ENCODE measurements around the gene SLC44A5. TPM values are rescaled to one million over a fixed set of nuclear protein-coding genes. Genes with fewer than 3 reads are reported as not detected.
"Not testable (repeated sequence)": the region's sequence is repeated elsewhere in the genome, so short reads cannot be mapped to it uniquely, and the experiment has no call there.

SLC44A5 gene
- total and polyA plus RNA-seq, 2 donors: 0.05 to 1.5 TPM

GRCh38 chr1:75426688-75427087, 184.2 kb downstream of the SLC44A5 start:
- 90% methylated on average over 10 of the region's 10 CpGs for WGBS
- no peak overlapping the region for H3K4me3 ChIP-seq (ENCODE audit: low read length in 2 of 2)
- no peaks in the 10 kb centered on the region for H3K36me3 ChIP-seq (ENCODE audit: control insufficient read depth in 2 of 2, insufficient read depth in 2 of 2, low read length in 1 of 2)
- H3K27ac ChIP-seq (ENCODE audit: low read depth in 1 of 2, low read length in 1 of 2): no peak overlapping the region
- no peaks in the 10 kb centered on the region for H3K27me3 ChIP-seq (ENCODE audit: control insufficient read depth in 2 of 2, insufficient read depth in 1 of 2, low read length in 1 of 2)
- DNase-seq (ENCODE audit: low read depth in 6 of 9, low spot score in 9 of 9): no peak
- no peaks in the 10 kb centered on the region for H3K4me1 ChIP-seq (ENCODE audit: control insufficient read depth in 2 of 2, insufficient read depth in 2 of 2, low read length in 2 of 2)
- no peaks in the 10 kb centered on the region for H3K9me3 ChIP-seq (ENCODE audit: control insufficient read depth in 2 of 2, insufficient read depth in 1 of 2, low read length in 1 of 2)

DNA sequence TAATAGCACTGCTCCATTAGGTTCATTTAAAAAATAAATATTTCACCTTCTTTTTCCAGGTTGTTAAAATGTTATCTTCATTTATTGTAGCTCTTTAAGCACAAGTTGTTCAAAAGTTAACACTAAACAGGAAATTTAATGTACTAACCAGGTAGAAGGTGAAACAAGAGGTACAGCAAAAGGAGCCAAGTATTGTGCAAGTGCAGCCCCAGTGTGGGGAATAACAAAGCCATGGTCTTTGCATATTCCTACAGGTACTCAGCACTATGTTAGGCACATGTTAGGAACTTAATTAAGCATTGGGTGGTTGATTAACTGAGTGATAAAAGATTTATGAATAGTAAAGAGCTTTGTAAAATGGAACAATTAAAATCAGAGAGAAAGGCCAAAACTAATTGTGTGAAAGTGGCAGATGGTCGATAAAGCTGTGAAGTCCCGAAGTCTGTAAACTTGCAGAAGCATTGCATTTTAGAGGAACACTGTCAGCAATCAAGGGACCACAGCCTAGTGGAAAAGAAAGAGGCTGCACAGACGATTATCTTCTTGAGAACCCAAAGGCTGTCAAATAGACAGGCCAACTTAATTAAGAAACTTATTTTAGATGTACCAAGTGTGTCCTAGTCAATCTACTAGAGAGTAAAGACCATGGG, 185.8 kb downstream of the SLC44A5 start:
- Histone ChIP-seq H3K27ac (ENCODE audit: low read depth in 1 of 2, low read length in 1 of 2) (no peak overlapping the region), H3K4me1 (ENCODE audit: control insufficient read depth in 2 of 2, insufficient read depth in 2 of 2, low read length in 2 of 2) (no peaks in the 10 kb centered on the region), H3K36me3 (ENCODE audit: control insufficient read depth in 2 of 2, insufficient read depth in 2 of 2, low read length in 1 of 2) (no peaks in the 10 kb centered on the region), H3K27me3 (ENCODE audit: control insufficient read depth in 2 of 2, insufficient read depth in 1 of 2, low read length in 1 of 2) (no peaks in the 10 kb centered on the region), H3K4me3 (ENCODE audit: low read length in 2 of 2) (no peak overlapping the region), H3K9me3 (ENCODE audit: control insufficient read depth in 2 of 2, insufficient read depth in 1 of 2, low read length in 1 of 2) (no peaks in the 10 kb centered on the region)
- 92% methylated on average over 3 of the region's 3 CpGs for WGBS
- no peak for DNase-seq (ENCODE audit: low read depth in 6 of 9, low spot score in 9 of 9)

GRCh38 chr1:75423616-75424015, 187.3 kb downstream of the SLC44A5 start:
- no peak for DNase-seq (ENCODE audit: low read depth in 6 of 9, low spot score in 9 of 9)
- Histone ChIP-seq H3K27me3 (ENCODE audit: control insufficient read depth in 2 of 2, insufficient read depth in 1 of 2, low read length in 1 of 2) (no peaks in the 10 kb centered on the region), H3K4me1 (ENCODE audit: control insufficient read depth in 2 of 2, insufficient read depth in 2 of 2, low read length in 2 of 2) (no peaks in the 10 kb centered on the region), H3K27ac (ENCODE audit: low read depth in 1 of 2, low read length in 1 of 2) (no peak overlapping the region), H3K4me3 (ENCODE audit: low read length in 2 of 2) (no peak overlapping the region), H3K36me3 (ENCODE audit: control insufficient read depth in 2 of 2, insufficient read depth in 2 of 2, low read length in 1 of 2) (no peaks in the 10 kb centered on the region), H3K9me3 (ENCODE audit: control insufficient read depth in 2 of 2, insufficient read depth in 1 of 2, low read length in 1 of 2) (no peaks in the 10 kb centered on the region)
- WGBS: 75% methylated on average over 5 of the region's 5 CpGs

GRCh38 chr1:75423136-75423535, 187.8 kb downstream of the SLC44A5 start:
- DNase-seq (ENCODE audit: low read depth in 6 of 9, low spot score in 9 of 9): no peak
- Histone ChIP-seq H3K4me1 (ENCODE audit: control insufficient read depth in 2 of 2, insufficient read depth in 2 of 2, low read length in 2 of 2) (no peaks in the 10 kb centered on the region), H3K36me3 (ENCODE audit: control insufficient read depth in 2 of 2, insufficient read depth in 2 of 2, low read length in 1 of 2) (no peaks in the 10 kb centered on the region), H3K9me3 (ENCODE audit: control insufficient read depth in 2 of 2, insufficient read depth in 1 of 2, low read length in 1 of 2) (no peaks in the 10 kb centered on the region), H3K4me3 (ENCODE audit: low read length in 2 of 2) (no peak overlapping the region), H3K27ac (ENCODE audit: low read depth in 1 of 2, low read length in 1 of 2) (no peak overlapping the region), H3K27me3 (ENCODE audit: control insufficient read depth in 2 of 2, insufficient read depth in 1 of 2, low read length in 1 of 2) (no peaks in the 10 kb centered on the region)
- 67% methylated on average over 4 of the region's 4 CpGs for WGBS

DNA sequence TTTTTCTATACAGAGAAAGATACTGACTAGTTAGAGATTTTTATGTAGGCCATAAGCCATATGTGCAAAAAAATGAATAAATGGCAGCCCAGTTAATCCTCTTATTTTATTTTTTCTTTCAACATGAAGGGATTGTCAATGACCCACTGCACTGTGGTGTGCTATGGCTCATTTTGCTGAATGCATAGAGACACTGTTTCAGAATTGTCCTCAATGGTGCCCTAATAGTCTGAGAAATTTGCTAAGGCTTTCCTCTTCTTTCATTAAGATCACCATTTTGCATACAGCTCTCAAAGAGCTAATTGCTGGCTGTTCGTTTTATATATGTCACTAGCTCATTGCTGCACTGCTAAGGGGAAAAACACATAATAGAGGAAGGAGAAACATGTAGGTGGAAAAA, 189.5 kb downstream of the SLC44A5 start:
- Histone ChIP-seq H3K27ac (ENCODE audit: low read depth in 1 of 2, low read length in 1 of 2) (no peak overlapping the region), H3K9me3 (ENCODE audit: control insufficient read depth in 2 of 2, insufficient read depth in 1 of 2, low read length in 1 of 2) (peaks cover 0 to 1% of the 10 kb centered on the region in 2 donors), H3K36me3 (ENCODE audit: control insufficient read depth in 2 of 2, insufficient read depth in 2 of 2, low read length in 1 of 2) (no peaks in the 10 kb centered on the region), H3K27me3 (ENCODE audit: control insufficient read depth in 2 of 2, insufficient read depth in 1 of 2, low read length in 1 of 2) (no peaks in the 10 kb centered on the region), H3K4me3 (ENCODE audit: low read length in 2 of 2) (no peak overlapping the region), H3K4me1 (ENCODE audit: control insufficient read depth in 2 of 2, insufficient read depth in 2 of 2, low read length in 2 of 2) (no peaks in the 10 kb centered on the region)
- 87% methylated on average over 1 of the region's 1 CpG for WGBS
- no peak for DNase-seq (ENCODE audit: low read depth in 6 of 9, low spot score in 9 of 9)

DNA sequence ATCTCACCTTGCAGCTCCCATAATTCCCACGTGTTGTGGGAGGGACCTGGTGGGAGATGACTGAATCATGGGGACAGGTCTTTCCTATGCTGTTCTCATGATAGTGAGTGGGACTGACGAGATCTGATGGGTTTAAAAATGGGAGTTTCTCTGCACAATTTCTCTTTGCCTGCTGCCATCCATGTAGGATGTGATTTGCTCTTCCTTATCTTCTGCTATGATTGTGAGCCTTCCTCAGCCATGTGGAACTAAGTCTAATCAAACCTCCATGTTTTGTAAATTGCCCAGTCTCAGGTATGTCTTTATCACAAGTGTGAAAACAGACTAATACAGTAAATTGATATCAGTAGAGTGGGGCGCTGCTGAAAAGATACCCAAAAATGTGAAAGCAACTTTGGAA, 195.7 kb downstream of the SLC44A5 start:
- Histone ChIP-seq H3K27ac (ENCODE audit: low read depth in 1 of 2, low read length in 1 of 2) (no peak overlapping the region), H3K4me3 (ENCODE audit: low read length in 2 of 2) (no peak overlapping the region), H3K36me3 (ENCODE audit: control insufficient read depth in 2 of 2, insufficient read depth in 2 of 2, low read length in 1 of 2) (no peaks in the 10 kb centered on the region), H3K9me3 (ENCODE audit: control insufficient read depth in 2 of 2, insufficient read depth in 1 of 2, low read length in 1 of 2) (peaks cover 0 to 6% of the 10 kb centered on the region in 2 donors), H3K4me1 (ENCODE audit: control insufficient read depth in 2 of 2, insufficient read depth in 2 of 2, low read length in 2 of 2) (no peaks in the 10 kb centered on the region), H3K27me3 (ENCODE audit: control insufficient read depth in 2 of 2, insufficient read depth in 1 of 2, low read length in 1 of 2) (no peaks in the 10 kb centered on the region)
- DNase-seq (ENCODE audit: low read depth in 6 of 9, low spot score in 9 of 9): no peak
- WGBS: 81% methylated on average over 3 of the region's 3 CpGs

DNA sequence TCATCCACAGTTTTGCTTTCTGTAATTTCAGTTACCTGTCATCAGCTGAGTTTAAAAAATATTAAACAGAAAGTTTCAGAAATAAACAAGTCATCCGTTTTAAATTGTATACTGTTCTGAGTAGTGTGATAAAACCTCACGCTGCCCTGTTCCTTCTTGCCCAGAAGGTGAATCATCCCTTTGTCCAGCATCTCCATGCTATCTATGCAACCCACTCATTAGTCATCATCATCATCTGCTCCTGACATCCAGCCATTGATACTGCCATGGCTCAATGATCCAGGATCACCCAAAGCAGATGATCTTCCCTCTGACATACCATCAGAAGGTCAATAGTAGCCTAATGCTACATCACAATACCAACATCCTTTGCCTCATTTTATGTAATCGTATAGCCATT, 198.3 kb downstream of the SLC44A5 start:
- Histone ChIP-seq H3K4me3 (ENCODE audit: low read length in 2 of 2) (no peak overlapping the region), H3K36me3 (ENCODE audit: control insufficient read depth in 2 of 2, insufficient read depth in 2 of 2, low read length in 1 of 2) (no peaks in the 10 kb centered on the region), H3K27ac (ENCODE audit: low read depth in 1 of 2, low read length in 1 of 2) (no peak overlapping the region), H3K9me3 (ENCODE audit: control insufficient read depth in 2 of 2, insufficient read depth in 1 of 2, low read length in 1 of 2) (peaks cover 0 to 6% of the 10 kb centered on the region in 2 donors), H3K4me1 (ENCODE audit: control insufficient read depth in 2 of 2, insufficient read depth in 2 of 2, low read length in 2 of 2) (no peaks in the 10 kb centered on the region), H3K27me3 (ENCODE audit: control insufficient read depth in 2 of 2, insufficient read depth in 1 of 2, low read length in 1 of 2) (no peaks in the 10 kb centered on the region)
- no peak for DNase-seq (ENCODE audit: low read depth in 6 of 9, low spot score in 9 of 9)
- WGBS: 90% methylated on average over 3 of the region's 3 CpGs

DNA sequence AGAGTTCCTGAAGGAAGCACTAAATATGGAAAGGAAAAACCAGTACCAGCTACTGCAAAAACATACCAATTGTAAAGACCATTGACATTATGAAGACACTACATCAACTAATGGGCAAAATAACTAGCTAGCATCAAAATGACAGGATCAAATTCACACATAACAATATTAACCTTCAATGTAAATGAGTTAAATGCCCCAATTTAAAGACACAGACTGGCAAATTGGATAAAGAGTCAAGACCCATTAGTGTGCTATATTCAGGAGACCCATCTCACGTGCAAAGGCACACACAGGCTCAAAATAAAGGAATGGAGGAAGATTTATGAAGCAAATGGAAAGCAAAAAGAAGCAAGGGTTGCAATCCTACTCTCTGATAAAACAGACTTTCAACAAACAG, 206.2 kb downstream of the SLC44A5 start:
- not testable (repeated sequence) for H3K4me3 ChIP-seq (ENCODE audit: low read length in 2 of 2); H3K9me3 ChIP-seq (ENCODE audit: control insufficient read depth in 2 of 2, insufficient read depth in 1 of 2, low read length in 1 of 2); H3K36me3 ChIP-seq (ENCODE audit: control insufficient read depth in 2 of 2, insufficient read depth in 2 of 2, low read length in 1 of 2); H3K27ac ChIP-seq (ENCODE audit: low read depth in 1 of 2, low read length in 1 of 2); H3K4me1 ChIP-seq (ENCODE audit: control insufficient read depth in 2 of 2, insufficient read depth in 2 of 2, low read length in 2 of 2); DNase-seq (ENCODE audit: low read depth in 6 of 9, low spot score in 9 of 9); H3K27me3 ChIP-seq (ENCODE audit: control insufficient read depth in 2 of 2, insufficient read depth in 1 of 2, low read length in 1 of 2)
- 75% methylated on average over 1 of the region's 1 CpG for WGBS

GRCh38 chr1:75403147-75403646, 207.7 kb downstream of the SLC44A5 start:
- H3K27me3 ChIP-seq (ENCODE audit: control insufficient read depth in 2 of 2, insufficient read depth in 1 of 2, low read length in 1 of 2); H3K4me1 ChIP-seq (ENCODE audit: control insufficient read depth in 2 of 2, insufficient read depth in 2 of 2, low read length in 2 of 2); H3K36me3 ChIP-seq (ENCODE audit: control insufficient read depth in 2 of 2, insufficient read depth in 2 of 2, low read length in 1 of 2); H3K27ac ChIP-seq (ENCODE audit: low read depth in 1 of 2, low read length in 1 of 2); DNase-seq (ENCODE audit: low read depth in 6 of 9, low spot score in 9 of 9); H3K4me3 ChIP-seq (ENCODE audit: low read length in 2 of 2); H3K9me3 ChIP-seq (ENCODE audit: control insufficient read depth in 2 of 2, insufficient read depth in 1 of 2, low read length in 1 of 2): not testable (repeated sequence)
- 88% methylated on average over 5 of the region's 5 CpGs for WGBS

Measured in thymus (tissue), 11 donors.